Osteoblast (primary cell): ENCODE results near the gene RRP36. TPM values are rescaled to one million over a fixed set of nuclear protein-coding genes. Genes with fewer than 3 reads are reported as not detected.

Experiments
- DNase-seq: peaks from one replicate; pipeline ENCODE4 v3.0.0; 2011; ENCODE audit warnings: low spot score, mixed read lengths; ENCODE audit not compliant: insufficient read length; ENCODE audit errors: missing footprints
- H2AFZ ChIP-seq: 2 replicates; pipeline ENCODE4 v1.6.0; 2011; ENCODE audit warnings: mild to moderate bottlenecking, low read length
- H3K27ac ChIP-seq: 2 replicates; pipeline ENCODE4 v1.5.1; 2011; ENCODE audit warnings: mild to moderate bottlenecking, low read depth, low read length, moderate library complexity
- H3K27me3 ChIP-seq: 2 replicates; pipeline ENCODE4 v1.6.0; 2012; ENCODE audit warnings: mild to moderate bottlenecking, control low read depth, inconsistent platforms, low read length, moderate library complexity; ENCODE audit not compliant: insufficient read depth
- H3K36me3 ChIP-seq: 2 replicates; pipeline ENCODE4 v1.5.1; 2011; ENCODE audit warnings: mild to moderate bottlenecking, low read length, control low read depth, moderate library complexity; ENCODE audit not compliant: insufficient read depth
- H3K4me1 ChIP-seq: 2 replicates; pipeline ENCODE4 v1.5.1; 2011; ENCODE audit warnings: mild to moderate bottlenecking, low read length, control low read depth, moderate library complexity; ENCODE audit not compliant: insufficient read depth
- H3K4me2 ChIP-seq: 2 replicates; pipeline ENCODE4 v1.6.0; 2011; ENCODE audit warnings: mild to moderate bottlenecking, low read length; ENCODE audit not compliant: insufficient read depth
- H3K4me3 ChIP-seq: fragments of 200-600 bp; sonication (generic); 3 replicates; pipeline ENCODE4 v1.5.1; 2012; ENCODE audit warnings: mild to moderate bottlenecking, low read length, inconsistent platforms; ENCODE audit not compliant: insufficient read depth
- H3K79me2 ChIP-seq: 2 replicates; pipeline ENCODE4 v1.6.0; 2012; ENCODE audit warnings: mild to moderate bottlenecking, low read length, control low read depth, inconsistent platforms; ENCODE audit not compliant: insufficient read depth
- H3K9me3 ChIP-seq: 2 replicates; pipeline ENCODE4 v1.5.1; 2011; ENCODE audit warnings: low read depth, low read length, control low read depth
- H4K20me1 ChIP-seq: 2 replicates; pipeline ENCODE4 v1.6.0; 2012; ENCODE audit warnings: mild to moderate bottlenecking, low read length, control low read depth; ENCODE audit not compliant: insufficient read depth
- total RNA-seq: library from RNA; depleted of rRNA; stranded (reverse); fragments of >200 nt; gene quantifications from 2 replicates; pipeline ENCODE4 v1.2.3, GENCODE V29; 2012
- TF ChIP-seq, protein P1 (sequence below): IDR thresholded peaks from 2 replicates; pipeline ENCODE4 v1.5.1; 2011; ENCODE audit warnings: mild to moderate bottlenecking, low read depth, low read length, moderate library complexity; ENCODE audit errors: extremely low read depth

Gene RRP36
- total RNA-seq, 1 donor, result 84.0 TPM

DNA sequence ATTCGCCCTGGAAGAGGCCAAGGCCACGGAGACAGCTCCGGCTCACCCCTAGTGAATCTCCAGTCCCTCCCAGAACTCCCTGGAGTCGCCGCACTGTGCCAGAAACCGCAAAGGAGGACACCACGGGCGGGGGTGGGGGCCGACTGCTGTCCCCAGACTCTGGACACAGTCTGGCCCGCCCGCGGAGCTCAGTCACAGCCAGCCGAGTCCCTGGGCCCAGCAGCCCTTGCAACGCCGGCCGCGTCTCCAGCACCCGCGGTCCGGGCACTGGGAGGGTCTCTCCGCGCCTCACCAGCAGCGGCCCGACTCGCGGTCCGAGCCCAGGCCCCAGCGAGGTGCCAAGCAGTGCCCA is 43.0 kb upstream of the RRP36 start:
- Histone ChIP-seq H4K20me1 (peaks cover 4% of the 10 kb centered on the region), H3K36me3 (peaks cover 7% of the 10 kb centered on the region), H3K4me3 (peak overlapping the region; percentile 92), H3K27me3 (no peaks in the 10 kb centered on the region), H3K4me1 (peaks cover 17% of the 10 kb centered on the region), H3K27ac (peak overlapping the region; percentile 68), H2AFZ (peak overlapping the region; percentile 41), H3K4me2 (peak overlapping the region; percentile 94), H3K79me2 (peaks cover 23% of the 10 kb centered on the region), H3K9me3 (no peaks in the 10 kb centered on the region)
- peak; percentile 92 for DNase-seq
- TF ChIP-seq, protein P1, sequence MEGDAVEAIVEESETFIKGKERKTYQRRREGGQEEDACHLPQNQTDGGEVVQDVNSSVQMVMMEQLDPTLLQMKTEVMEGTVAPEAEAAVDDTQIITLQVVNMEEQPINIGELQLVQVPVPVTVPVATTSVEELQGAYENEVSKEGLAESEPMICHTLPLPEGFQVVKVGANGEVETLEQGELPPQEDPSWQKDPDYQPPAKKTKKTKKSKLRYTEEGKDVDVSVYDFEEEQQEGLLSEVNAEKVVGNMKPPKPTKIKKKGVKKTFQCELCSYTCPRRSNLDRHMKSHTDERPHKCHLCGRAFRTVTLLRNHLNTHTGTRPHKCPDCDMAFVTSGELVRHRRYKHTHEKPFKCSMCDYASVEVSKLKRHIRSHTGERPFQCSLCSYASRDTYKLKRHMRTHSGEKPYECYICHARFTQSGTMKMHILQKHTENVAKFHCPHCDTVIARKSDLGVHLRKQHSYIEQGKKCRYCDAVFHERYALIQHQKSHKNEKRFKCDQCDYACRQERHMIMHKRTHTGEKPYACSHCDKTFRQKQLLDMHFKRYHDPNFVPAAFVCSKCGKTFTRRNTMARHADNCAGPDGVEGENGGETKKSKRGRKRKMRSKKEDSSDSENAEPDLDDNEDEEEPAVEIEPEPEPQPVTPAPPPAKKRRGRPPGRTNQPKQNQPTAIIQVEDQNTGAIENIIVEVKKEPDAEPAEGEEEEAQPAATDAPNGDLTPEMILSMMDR, result no peak

DNA sequence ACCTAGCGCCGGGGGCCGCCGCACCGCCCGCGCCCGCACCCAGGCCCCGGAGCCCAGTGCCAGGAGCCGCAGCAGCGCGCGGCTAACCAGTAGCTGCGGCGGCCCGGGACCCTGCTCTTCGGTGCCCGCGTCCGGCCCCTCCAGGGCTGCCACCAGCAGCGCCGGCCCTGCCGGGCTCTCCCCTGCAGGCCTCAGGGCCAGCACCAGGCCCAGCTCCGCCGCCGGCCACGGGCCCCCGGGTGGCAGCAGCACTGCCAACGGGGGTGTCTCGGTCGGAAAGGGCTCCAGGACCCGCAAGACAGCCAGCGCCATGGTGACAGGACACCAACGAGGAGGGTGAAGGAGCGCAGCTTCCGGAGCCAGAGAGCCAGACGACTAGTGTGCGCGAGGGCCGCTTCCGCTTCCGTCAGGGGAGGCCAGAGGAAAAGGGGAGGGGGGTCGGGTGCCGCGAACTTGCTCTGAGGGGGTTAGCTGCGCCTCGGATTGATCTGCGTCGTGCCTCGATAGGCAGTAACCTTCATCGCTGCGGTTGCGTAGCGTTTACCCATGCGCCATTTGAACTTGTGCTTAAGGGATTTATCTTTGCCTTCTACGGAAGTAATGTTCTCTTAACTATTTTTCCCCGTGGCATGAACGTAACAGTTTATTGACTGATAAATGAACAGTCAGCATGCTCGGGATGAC is 42.4 kb upstream of the RRP36 start, which contains the start of gene PEX6:
Gene PEX6, minus strand, starts transcription at position 343 of the 684 bp plus-strand sequence. Its CDS starts 31 bp downstream, at position 312.
- peaks cover 7% of the 10 kb centered on the region for H3K36me3 ChIP-seq
- TF ChIP-seq, protein P1, result no peak
- peak within 1 kb of the TSS; percentile 94 for H3K4me2 ChIP-seq
- H3K79me2 ChIP-seq, result peaks cover 23% of the 10 kb centered on the region
- peak within 1 kb of the TSS; percentile 92 for H3K4me3 ChIP-seq
- H3K4me1 ChIP-seq, result peaks cover 20% of the 10 kb centered on the region
- DNase-seq, result peak; percentile 96
- no peaks in the 10 kb centered on the region for H3K27me3 ChIP-seq
- peak within 1 kb of the TSS; percentile 93 for H2AFZ ChIP-seq
- no peaks in the 10 kb centered on the region for H4K20me1 ChIP-seq
- H3K27ac ChIP-seq, result peak within 1 kb of the TSS; percentile 68
- no peaks in the 10 kb centered on the region for H3K9me3 ChIP-seq

DNA sequence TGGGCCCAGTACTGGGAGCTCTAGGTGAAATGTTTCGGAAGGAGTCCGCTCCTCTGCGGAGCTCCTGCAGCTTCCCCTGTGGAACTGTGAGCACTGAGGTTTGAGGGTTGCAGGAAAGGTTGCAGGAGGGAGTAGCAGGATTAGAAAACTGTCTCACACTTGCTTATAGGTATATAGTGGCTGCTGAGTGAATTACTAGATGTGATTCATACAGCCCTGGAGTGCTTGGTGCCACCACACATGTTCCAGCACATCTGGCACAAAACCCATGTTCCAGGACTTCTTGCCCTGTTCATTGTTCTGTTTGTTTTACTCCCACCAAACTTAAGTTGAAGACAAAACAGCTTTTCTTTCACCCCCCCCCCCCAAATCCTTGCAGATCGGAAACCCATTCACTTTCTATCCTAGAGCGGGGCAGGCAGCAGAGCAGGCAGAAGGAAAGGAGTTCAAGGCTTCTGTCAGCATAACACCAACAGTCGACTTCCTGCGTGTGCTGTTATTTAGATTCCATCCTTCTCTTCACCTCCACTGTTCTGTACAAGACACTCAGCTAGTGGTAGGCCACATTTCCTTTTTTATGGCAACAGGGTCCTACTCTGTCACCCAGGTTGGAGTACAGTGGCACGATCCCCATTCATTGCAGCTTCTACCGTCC is 41.8 kb upstream of the RRP36 start:
- Histone ChIP-seq H2AFZ (peak overlapping the region; percentile 93), H3K79me2 (peaks cover 23% of the 10 kb centered on the region), H3K4me3 (peak overlapping the region; percentile 92), H3K36me3 (peaks cover 6% of the 10 kb centered on the region), H3K4me2 (peak overlapping the region; percentile 94), H3K27ac (peak overlapping the region; percentile 68), H3K27me3 (no peaks in the 10 kb centered on the region), H3K9me3 (no peaks in the 10 kb centered on the region), H4K20me1 (no peaks in the 10 kb centered on the region), H3K4me1 (peaks cover 20% of the 10 kb centered on the region)
- TF ChIP-seq, protein P1, result no peak
- peak; percentile 88 for DNase-seq

DNA sequence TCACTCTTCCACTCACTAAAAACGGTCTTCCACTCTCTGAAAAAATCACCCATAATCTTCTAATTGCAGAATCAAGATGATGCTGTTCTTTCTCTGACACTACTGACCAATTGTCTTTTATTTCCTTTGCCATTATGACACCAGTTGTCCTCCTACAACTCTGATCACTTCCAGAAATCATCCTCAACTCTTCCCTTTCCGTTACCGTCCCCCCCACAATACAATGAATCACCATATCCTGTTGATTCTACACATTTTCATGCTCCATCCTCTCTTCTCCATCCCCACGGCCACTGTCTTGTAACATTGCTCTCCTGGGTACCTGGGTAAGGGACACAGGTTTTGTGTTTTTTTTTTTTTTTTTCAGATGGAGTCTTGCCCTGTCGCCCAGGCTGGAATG is 39.6 kb upstream of the RRP36 start:
- peaks cover under 1% of the 10 kb centered on the region for H4K20me1 ChIP-seq
- H3K4me2 ChIP-seq, result no peak overlapping the region
- H2AFZ ChIP-seq, result no peak overlapping the region
- H3K27ac ChIP-seq, result no peak overlapping the region
- H3K79me2 ChIP-seq, result peaks cover 43% of the 10 kb centered on the region
- H3K27me3 ChIP-seq, result no peaks in the 10 kb centered on the region
- TF ChIP-seq, protein P1, result no peak
- H3K4me3 ChIP-seq, result no peak overlapping the region
- peaks cover 37% of the 10 kb centered on the region for H3K4me1 ChIP-seq
- no peaks in the 10 kb centered on the region for H3K9me3 ChIP-seq
- DNase-seq, result no peak
- H3K36me3 ChIP-seq, result no peaks in the 10 kb centered on the region
